ENCODE measurements around the gene SND1.

DNA sequence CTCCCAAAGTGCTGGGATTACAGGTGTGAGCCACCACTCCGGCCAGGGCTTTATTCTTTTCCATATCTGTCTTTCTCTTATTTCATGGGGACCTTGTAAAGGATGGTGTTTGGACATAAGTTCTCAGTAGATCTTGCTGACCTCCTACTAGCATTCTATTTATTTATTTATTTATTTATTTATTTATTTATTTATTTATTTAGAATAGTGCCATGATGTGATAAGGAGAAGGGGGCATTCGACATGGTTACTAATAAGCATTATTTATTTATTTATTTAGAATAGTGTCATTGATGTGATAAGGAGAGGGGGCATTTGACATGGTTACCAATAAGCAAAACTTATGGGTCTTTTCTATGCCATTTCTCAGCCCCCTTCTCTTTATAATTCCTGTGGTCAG is 202.4 kb downstream of the SND1 start:
- TF ChIP-seq, protein P1, sequence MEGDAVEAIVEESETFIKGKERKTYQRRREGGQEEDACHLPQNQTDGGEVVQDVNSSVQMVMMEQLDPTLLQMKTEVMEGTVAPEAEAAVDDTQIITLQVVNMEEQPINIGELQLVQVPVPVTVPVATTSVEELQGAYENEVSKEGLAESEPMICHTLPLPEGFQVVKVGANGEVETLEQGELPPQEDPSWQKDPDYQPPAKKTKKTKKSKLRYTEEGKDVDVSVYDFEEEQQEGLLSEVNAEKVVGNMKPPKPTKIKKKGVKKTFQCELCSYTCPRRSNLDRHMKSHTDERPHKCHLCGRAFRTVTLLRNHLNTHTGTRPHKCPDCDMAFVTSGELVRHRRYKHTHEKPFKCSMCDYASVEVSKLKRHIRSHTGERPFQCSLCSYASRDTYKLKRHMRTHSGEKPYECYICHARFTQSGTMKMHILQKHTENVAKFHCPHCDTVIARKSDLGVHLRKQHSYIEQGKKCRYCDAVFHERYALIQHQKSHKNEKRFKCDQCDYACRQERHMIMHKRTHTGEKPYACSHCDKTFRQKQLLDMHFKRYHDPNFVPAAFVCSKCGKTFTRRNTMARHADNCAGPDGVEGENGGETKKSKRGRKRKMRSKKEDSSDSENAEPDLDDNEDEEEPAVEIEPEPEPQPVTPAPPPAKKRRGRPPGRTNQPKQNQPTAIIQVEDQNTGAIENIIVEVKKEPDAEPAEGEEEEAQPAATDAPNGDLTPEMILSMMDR (IDR thresholded peaks at IDR 0.05): no peak
- no peak for TF ChIP-seq POLR2A (IDR thresholded peaks at IDR 0.05)

Data from right lobe of liver (tissue), 4 donors.